Ishikawa (cell line): ENCODE results near the gene HIC1.

Experiments
- CEBPB ChIP-seq: IDR thresholded peaks from 2 replicates; pipeline ENCODE4 v1.6.1; 2012
- CREB1 ChIP-seq: IDR thresholded peaks from 2 replicates; pipeline ENCODE4 v1.6.1; 2012; ENCODE audit warnings: low read depth
- EGR1 ChIP-seq: IDR thresholded peaks from 2 replicates; pipeline ENCODE4 v1.6.1; 2012
- EP300 ChIP-seq: IDR thresholded peaks from 2 replicates; pipeline ENCODE4 v1.6.1; 2012; ENCODE audit warnings: borderline replicate concordance
- FOXM1 ChIP-seq: IDR thresholded peaks from 2 replicates; pipeline ENCODE4 v1.6.1; 2012; ENCODE audit warnings: low read depth, borderline replicate concordance
- MAX ChIP-seq: IDR thresholded peaks from 2 replicates; pipeline ENCODE4 v1.6.1; 2012
- NFIC ChIP-seq: IDR thresholded peaks from 2 replicates; pipeline ENCODE4 v1.6.1; 2012
- RAD21 ChIP-seq: IDR thresholded peaks from 2 replicates; pipeline ENCODE4 v1.6.1; 2012; ENCODE audit warnings: low read depth
- REST ChIP-seq: IDR thresholded peaks from 2 replicates; pipeline ENCODE4 v1.6.1; 2012; ENCODE audit warnings: low read depth, mild to moderate bottlenecking
- TAF1 ChIP-seq: IDR thresholded peaks from 2 replicates; pipeline ENCODE4 v1.6.1; 2012; ENCODE audit warnings: low read depth, mild to moderate bottlenecking
- TCF12 ChIP-seq: IDR thresholded peaks from 2 replicates; pipeline ENCODE4 v1.6.1; 2012; ENCODE audit warnings: low read depth
- TEAD4 ChIP-seq: IDR thresholded peaks from 2 replicates; pipeline ENCODE4 v1.6.1; 2012
- USF1 ChIP-seq: IDR thresholded peaks from 2 replicates; pipeline ENCODE4 v1.6.1; 2012
- YY1 ChIP-seq: IDR thresholded peaks from 2 replicates; pipeline ENCODE4 v1.6.1; 2012; ENCODE audit warnings: low read depth
- ZBTB7A ChIP-seq: IDR thresholded peaks from 2 replicates; pipeline ENCODE4 v1.6.1; 2012; ENCODE audit warnings: low read depth

The HIC1 gene

GRCh38 chr17:2012499-2012898 is 42.4 kb upstream of the HIC1 start:
- TF ChIP-seq EP300 (no peak), NFIC (no peak), YY1 (no peak), FOXM1 (no peak), TCF12 (no peak), CREB1 (no peak), ZBTB7A (no peak), TAF1 (no peak), USF1 (no peak), MAX (no peak), REST (no peak), EGR1 (no peak), RAD21 (no peak), TEAD4 (no peak), CEBPB (no peak)

GRCh38 chr17:2013994-2014317 is 40.9 kb upstream of the HIC1 start:
- TF ChIP-seq FOXM1 (no peak), TCF12 (no peak)

- TF ChIP-seq REST = no peak
Measured at GRCh38 chr17:2015314-2015713, 39.6 kb upstream of the HIC1 start.

GRCh38 chr17:2016494-2016893 is 38.4 kb upstream of the HIC1 start:
- TF ChIP-seq REST (no peak), USF1 (no peak), NFIC (no peak)

GRCh38 chr17:2017274-2017941 is 37.5 kb upstream of the HIC1 start:
- TF ChIP-seq USF1 (no peak), CEBPB (no peak), EGR1 (no peak), MAX (no peak), CREB1 (no peak), EP300 (no peak), RAD21 (no peak), FOXM1 (no peak)
